Tibial artery (tissue), 4 donors: ENCODE results near the gene FGF14.
"Not testable (repeated sequence)": the region's sequence is repeated elsewhere in the genome, so short reads cannot be mapped to it uniquely, and the experiment has no call there.

Experiments used
- DNase-seq, 2 donors: peaks; one replicate each; pipeline ENCODE4 v3.0.0-alpha.2; 2019
- H3K27ac ChIP-seq, 2 donors: fragments of 200-600 bp; sonication (generic) in 1 of 2; 1 replicate in 1 of 2; 2 replicates in 1 of 2; pipeline ENCODE4 v1.5.1; 2018 to 2019; ENCODE audit warnings: mild to moderate bottlenecking in 1 of 2
- H3K27me3 ChIP-seq, 2 donors: fragments of 200-600 bp; sonication (generic) in 1 of 2; one replicate each; pipeline versions ENCODE4 v1.5.1 to v1.6.0; 2016 to 2019
- H3K36me3 ChIP-seq, 3 donors: fragments of 200-600 bp; sonication (generic) in 2 of 3; one replicate each; pipeline ENCODE4 v1.5.1; 2016 to 2019; ENCODE audit warnings: mild to moderate bottlenecking in 2 of 3
- H3K4me1 ChIP-seq, 4 donors: fragments of 200-600 bp; sonication (generic) in 2 of 4; 1 replicate in 3 of 4; 2 replicates in 1 of 4; pipeline ENCODE4 v1.5.1; 2016 to 2019
- H3K4me3 ChIP-seq, 2 donors: fragments of 200-600 bp; sonication (generic) in 1 of 2; 1 replicate in 1 of 2; 2 replicates in 1 of 2; pipeline ENCODE4 v1.5.1; 2018 to 2019; ENCODE audit warnings: mild to moderate bottlenecking in 2 of 2
- H3K9me3 ChIP-seq, 3 donors: fragments of 200-600 bp; sonication (generic) in 1 of 3; one replicate each; pipeline ENCODE4 v1.5.1; 2016 to 2019
- intact Hi-C: fragments of 100-400 bp; cut with DNase I; formaldehyde crosslinking; loops from one replicate; pipeline ENCODE4 v1.15.0; 2023; ENCODE audit warnings: low total_unique reads
- TF ChIP-seq, protein P1 (sequence below), 2 experiments: fragments of 200-600 bp in 1 of 2; fragments of 450-650 bp in 1 of 2; IDR thresholded peaks; one replicate each; pipeline ENCODE4 v1.5.1; 2017 to 2019; ENCODE audit warnings: antibody characterized with exemption in 2 of 2, mild to moderate bottlenecking in 1 of 2, moderate library complexity in 1 of 2

The FGF14 gene

DNA sequence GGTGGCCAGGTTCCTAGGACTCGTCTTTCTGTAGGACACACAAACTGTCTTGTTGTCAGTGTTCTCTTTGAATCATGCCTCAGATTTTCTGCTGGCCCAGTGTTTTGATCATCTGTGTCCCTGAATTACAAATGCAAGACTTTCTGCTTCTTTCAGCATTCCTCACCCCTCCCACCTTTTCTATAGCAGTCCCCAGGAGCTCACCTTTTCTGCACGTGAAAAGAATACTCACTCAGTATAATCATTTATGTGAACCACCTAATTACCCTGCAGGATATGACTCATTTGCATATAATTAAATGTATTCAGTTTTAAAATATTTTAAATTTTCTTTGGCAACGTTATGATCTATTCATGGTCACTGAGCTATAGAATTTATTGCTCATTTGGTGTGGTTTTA lies 560.1 kb downstream of the FGF14 start:
- intact Hi-C loops, result no loop called here
- Histone ChIP-seq H3K27me3 (no peaks in the 10 kb centered on the region), H3K4me1 (peaks cover 0 to 4% (median 0%) of the 10 kb centered on the region in 4 donors), H3K9me3 (no peaks in the 10 kb centered on the region), H3K4me3 (no peak overlapping the region), H3K27ac (no peak overlapping the region), H3K36me3 (no peaks in the 10 kb centered on the region)
- no peak for DNase-seq
- TF ChIP-seq, protein P1, sequence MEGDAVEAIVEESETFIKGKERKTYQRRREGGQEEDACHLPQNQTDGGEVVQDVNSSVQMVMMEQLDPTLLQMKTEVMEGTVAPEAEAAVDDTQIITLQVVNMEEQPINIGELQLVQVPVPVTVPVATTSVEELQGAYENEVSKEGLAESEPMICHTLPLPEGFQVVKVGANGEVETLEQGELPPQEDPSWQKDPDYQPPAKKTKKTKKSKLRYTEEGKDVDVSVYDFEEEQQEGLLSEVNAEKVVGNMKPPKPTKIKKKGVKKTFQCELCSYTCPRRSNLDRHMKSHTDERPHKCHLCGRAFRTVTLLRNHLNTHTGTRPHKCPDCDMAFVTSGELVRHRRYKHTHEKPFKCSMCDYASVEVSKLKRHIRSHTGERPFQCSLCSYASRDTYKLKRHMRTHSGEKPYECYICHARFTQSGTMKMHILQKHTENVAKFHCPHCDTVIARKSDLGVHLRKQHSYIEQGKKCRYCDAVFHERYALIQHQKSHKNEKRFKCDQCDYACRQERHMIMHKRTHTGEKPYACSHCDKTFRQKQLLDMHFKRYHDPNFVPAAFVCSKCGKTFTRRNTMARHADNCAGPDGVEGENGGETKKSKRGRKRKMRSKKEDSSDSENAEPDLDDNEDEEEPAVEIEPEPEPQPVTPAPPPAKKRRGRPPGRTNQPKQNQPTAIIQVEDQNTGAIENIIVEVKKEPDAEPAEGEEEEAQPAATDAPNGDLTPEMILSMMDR (IDR thresholded peaks at IDR 0.05), result no peak

DNA sequence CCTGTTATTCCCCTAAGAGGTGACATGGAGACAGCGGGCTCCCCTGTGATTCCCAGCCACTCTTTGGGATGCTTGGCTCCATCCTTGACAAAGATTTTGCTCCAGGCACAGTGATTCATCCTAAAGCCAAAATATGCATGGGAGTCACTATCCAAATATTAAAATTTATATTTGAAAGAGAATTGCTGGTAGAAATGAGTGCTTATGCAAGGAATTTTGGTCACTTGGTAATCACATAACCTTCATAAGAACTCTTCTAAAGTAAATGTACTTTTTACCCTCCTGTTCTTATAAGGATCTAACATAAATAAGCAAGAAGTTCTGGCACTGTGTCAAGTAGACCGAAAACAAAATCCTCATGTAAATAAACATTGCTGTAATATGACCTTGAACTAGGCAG lies 563.5 kb downstream of the FGF14 start:
- no peak for DNase-seq
- intact Hi-C loops, result no loop called here
- no peak overlapping the region for H3K4me3 ChIP-seq
- no peaks in the 10 kb centered on the region for H3K27me3 ChIP-seq
- no peaks in the 10 kb centered on the region for H3K9me3 ChIP-seq
- TF ChIP-seq, protein P1 (IDR thresholded peaks at IDR 0.05), result no peak
- H3K36me3 ChIP-seq, result no peaks in the 10 kb centered on the region
- H3K4me1 ChIP-seq, result peaks cover 0 to 4% (median 0%) of the 10 kb centered on the region in 4 donors
- no peak overlapping the region for H3K27ac ChIP-seq

DNA sequence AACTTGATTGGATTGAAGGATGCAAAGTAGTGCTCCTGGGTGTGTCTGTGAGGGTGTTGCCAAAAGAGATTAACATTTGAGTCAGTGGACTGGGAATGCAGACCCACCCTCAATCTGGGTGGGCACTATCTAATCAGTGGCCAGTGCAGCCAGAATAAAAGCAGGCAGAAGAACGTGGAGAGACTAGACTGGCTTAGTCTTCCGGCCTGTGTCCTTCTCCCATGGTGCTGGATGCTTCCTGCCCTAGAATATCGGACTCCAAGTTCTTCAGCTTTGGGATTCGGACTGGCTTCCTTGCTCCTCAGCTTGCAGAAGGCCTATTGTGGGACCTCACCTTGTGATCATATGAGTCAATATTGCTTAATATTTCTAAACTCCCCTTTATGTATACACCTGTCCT lies 564.1 kb downstream of the FGF14 start:
- H3K9me3 ChIP-seq, H3K36me3 ChIP-seq, H3K27ac ChIP-seq, intact Hi-C loops, H3K27me3 ChIP-seq, H3K4me1 ChIP-seq, H3K4me3 ChIP-seq, DNase-seq: not testable (repeated sequence)

DNA sequence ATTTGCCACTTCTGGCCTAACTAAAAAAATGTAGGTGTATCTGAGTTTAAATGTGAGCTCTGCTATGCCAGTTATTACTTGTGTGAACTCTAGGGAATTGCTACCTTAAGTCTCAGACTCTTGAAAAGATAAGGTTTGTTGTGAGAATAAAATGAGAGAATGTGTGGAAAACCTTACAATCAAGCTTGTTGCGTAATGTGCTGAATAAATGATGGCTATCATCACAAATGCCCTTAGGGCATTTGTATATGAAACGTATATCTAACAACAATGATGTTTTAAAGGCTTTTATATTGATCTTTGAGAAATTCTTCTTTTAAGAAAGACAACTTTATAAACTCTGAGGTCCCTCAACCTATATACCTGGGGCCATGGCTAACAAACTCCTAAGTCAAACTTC lies 564.6 kb downstream of the FGF14 start:
- DNase-seq, result no peak
- no peaks in the 10 kb centered on the region for H3K36me3 ChIP-seq
- TF ChIP-seq, protein P1 (IDR thresholded peaks at IDR 0.05), result no peak
- peaks cover 0 to 4% (median 0%) of the 10 kb centered on the region in 4 donors for H3K4me1 ChIP-seq
- intact Hi-C loops, result no loop called here
- H3K27me3 ChIP-seq, result no peaks in the 10 kb centered on the region
- H3K9me3 ChIP-seq, result no peaks in the 10 kb centered on the region
- no peak overlapping the region for H3K27ac ChIP-seq
- H3K4me3 ChIP-seq, result no peak overlapping the region

DNA sequence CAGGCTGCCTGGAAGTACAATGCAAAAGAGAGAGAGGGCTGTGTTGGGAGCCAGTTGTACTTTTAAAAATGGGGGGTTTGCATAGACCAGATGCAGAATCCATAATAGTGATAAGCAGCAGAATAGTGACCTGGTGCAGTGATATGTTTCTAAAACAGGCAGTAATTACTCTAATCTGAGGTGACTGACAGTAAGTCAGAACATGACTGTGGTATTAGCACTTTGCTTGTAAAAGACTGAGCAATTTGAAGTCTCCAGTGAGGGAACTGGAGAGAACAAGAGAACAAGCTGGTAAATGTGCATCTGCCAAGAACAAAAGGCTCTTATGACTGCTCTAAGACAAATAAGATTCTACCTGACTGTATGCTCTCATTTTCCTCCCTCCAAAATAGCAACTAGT lies 565.9 kb downstream of the FGF14 start:
- TF ChIP-seq, protein P1 (IDR thresholded peaks at IDR 0.05), result no peak
- no peaks in the 10 kb centered on the region for H3K9me3 ChIP-seq
- H3K27me3 ChIP-seq, result no peaks in the 10 kb centered on the region
- no peak overlapping the region for H3K27ac ChIP-seq
- DNase-seq, result no peak
- no peaks in the 10 kb centered on the region for H3K36me3 ChIP-seq
- intact Hi-C loops, result no loop called here
- H3K4me3 ChIP-seq, result no peak overlapping the region
- H3K4me1 ChIP-seq, result peaks cover 0 to 4% (median 0%) of the 10 kb centered on the region in 4 donors

DNA sequence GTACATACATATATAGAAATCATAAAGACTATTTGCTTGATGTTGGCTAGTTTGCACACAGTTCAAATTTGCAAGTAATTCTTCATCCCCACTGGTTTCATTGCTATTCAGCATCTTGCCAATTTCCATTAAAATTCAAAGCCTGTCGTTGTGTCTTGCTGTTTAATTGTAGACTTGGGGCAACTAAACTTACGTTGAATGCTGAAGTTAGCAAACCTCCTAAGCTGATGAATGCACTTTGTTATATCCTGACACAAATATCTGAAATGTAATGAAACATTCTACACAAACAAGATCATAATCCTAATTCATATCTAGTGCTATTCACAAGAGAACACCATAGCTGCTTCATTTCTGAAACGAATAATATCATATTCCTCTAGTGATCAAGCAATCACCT lies 568.2 kb downstream of the FGF14 start:
- intact Hi-C loops, result no loop called here
- Histone ChIP-seq H3K27ac (no peak overlapping the region), H3K36me3 (no peaks in the 10 kb centered on the region), H3K9me3 (no peaks in the 10 kb centered on the region), H3K4me1 (peaks cover 0 to 4% (median 0%) of the 10 kb centered on the region in 4 donors), H3K27me3 (no peaks in the 10 kb centered on the region), H3K4me3 (no peak overlapping the region)
- DNase-seq, result no peak
- TF ChIP-seq, protein P1 (IDR thresholded peaks at IDR 0.05), result no peak
